H1 (cell line): ENCODE results near the gene MGAT4B. TPM values are rescaled to one million over a fixed set of nuclear protein-coding genes. Genes with fewer than 3 reads are reported as not detected.
A peak's percentile ranks its signal among the peaks of the same experiment; 100 is the strongest.

Source experiments
- CTCF ChIA-PET: fragments of 300-600 bp; sonication (Branson Sonifier 250); formaldehyde crosslinking; loops from one replicate; lab custom pipeline; 2021; ENCODE audit not compliant: partially characterized antibody; lab: Charles Lee
- POLR2A ChIA-PET: fragments of 300-600 bp; sonication (Branson Sonifier 250); formaldehyde crosslinking; loops from one replicate; lab custom pipeline; 2021; ENCODE audit warnings: inconsistent platforms; ENCODE audit not compliant: partially characterized antibody; lab: Charles Lee
- DNase-seq, 2 experiments: peaks; one replicate each; pipeline versions ENCODE4 v3.0.0 to v3.0.0-alpha.2; 2010 to 2022; ENCODE audit warnings: low spot score in 2 of 2, low read depth in 1 of 2, mixed read lengths in 1 of 2
- FAIRE-seq: peaks from 2 replicates; lab custom pipeline; 2011; peaks lifted over from hg19 to GRCh38; lab: Jason Lieb, UNC
- H2AFZ ChIP-seq: 2 replicates; pipeline ENCODE4 v1.8.1; 2012; ENCODE audit warnings: low read length, inconsistent platforms
- H2AK5ac ChIP-seq: 2 replicates; pipeline ENCODE4 v1.6.1; 2013; ENCODE audit warnings: low read depth, low read length
- H2BK120ac ChIP-seq: replicated peaks from 2 replicates; pipeline ENCODE3; 2013; ENCODE audit warnings: low read depth, low read length, inconsistent platforms
- H2BK12ac ChIP-seq: 2 replicates; pipeline ENCODE4 v1.6.1; 2013; ENCODE audit warnings: low read depth, low read length
- H2BK15ac ChIP-seq: 2 replicates; pipeline ENCODE4 v1.6.1; 2013; ENCODE audit warnings: low read length
- H2BK20ac ChIP-seq: 2 replicates; pipeline ENCODE4 v1.6.1; 2013; ENCODE audit warnings: low read length
- H2BK5ac ChIP-seq: 2 replicates; pipeline ENCODE4 v1.6.1; 2013; ENCODE audit warnings: low read depth, low read length
- H3K14ac ChIP-seq: 2 replicates; pipeline ENCODE4 v1.6.1; 2013; ENCODE audit warnings: inconsistent platforms; ENCODE audit not compliant: insufficient read length
- H3K18ac ChIP-seq: 2 replicates; pipeline ENCODE4 v1.6.1; 2013; ENCODE audit warnings: low read length; ENCODE audit errors: extremely low read depth
- H3K23ac ChIP-seq: 2 replicates; pipeline ENCODE4 v1.6.1; 2013; ENCODE audit warnings: inconsistent platforms; ENCODE audit not compliant: insufficient read length
- H3K23me2 ChIP-seq: 2 replicates; pipeline ENCODE4 v1.6.1; 2013; ENCODE audit warnings: low read depth, low read length
- H3K27ac ChIP-seq: 2 replicates; pipeline ENCODE4 v1.6.1; 2011; ENCODE audit warnings: low read depth, low read length, inconsistent platforms
- H3K27me3 ChIP-seq, 4 experiments: replicated peaks in 1 of 4; 1 replicate in 1 of 4; 2 replicates in 3 of 4; pipeline versions ENCODE4 v1.6.1 to v1.8.1; 2011 to 2013; ENCODE audit warnings: low read length in 3 of 4, mild to moderate bottlenecking in 3 of 4, inconsistent platforms in 2 of 4, mixed read lengths in 2 of 4, moderate library complexity in 1 of 4; ENCODE audit not compliant: control insufficient read depth in 3 of 4, insufficient read depth in 3 of 4; ENCODE audit errors: extremely low read depth in 1 of 4
- H3K36me3 ChIP-seq, 4 experiments: 2 replicates each; pipeline versions ENCODE4 v1.6.1 to v1.8.1; 2011 to 2013; ENCODE audit warnings: mild to moderate bottlenecking in 4 of 4, low read length in 3 of 4, moderate library complexity in 2 of 4, control low read depth in 1 of 4, inconsistent platforms in 1 of 4; ENCODE audit not compliant: insufficient read depth in 4 of 4, control insufficient read depth in 2 of 4
- H3K4ac ChIP-seq: replicated peaks from 2 replicates; pipeline ENCODE3; 2013; ENCODE audit warnings: low read length, low read depth, mixed read lengths, inconsistent platforms; ENCODE audit not compliant: insufficient read length
- H3K4me1 ChIP-seq, 4 experiments: replicated peaks in 1 of 4; 1 replicate in 1 of 4; 2 replicates in 3 of 4; pipeline versions ENCODE4 v1.6.1 to v1.8.1; 2011 to 2013; ENCODE audit warnings: low read length in 3 of 4, inconsistent platforms in 2 of 4, mixed read lengths in 1 of 4; ENCODE audit not compliant: insufficient read depth in 4 of 4, control insufficient read depth in 3 of 4
- H3K4me2 ChIP-seq, 2 experiments: 2 replicates each; pipeline versions ENCODE4 v1.6.1 to v1.8.1; 2011 to 2013; ENCODE audit warnings: low read depth in 2 of 2, low read length in 2 of 2, control low read depth in 1 of 2, inconsistent platforms in 1 of 2, mild to moderate bottlenecking in 1 of 2; ENCODE audit not compliant: insufficient read depth in 1 of 2
- H3K4me3 ChIP-seq, 4 experiments: fragments of 200-600, 300-600 bp in 1 of 4; sonication (generic), shearing (Covaris generic), sonication (Bioruptor Twin) in 1 of 4; 2 replicates each; pipeline versions ENCODE4 v1.5.1 to v1.8.1; 2011 to 2016; ENCODE audit warnings: low read length in 4 of 4, low read depth in 3 of 4, control low read depth in 2 of 4, inconsistent platforms in 2 of 4, mild to moderate bottlenecking in 2 of 4, mixed read lengths in 1 of 4, moderate library complexity in 1 of 4; ENCODE audit not compliant: insufficient read depth in 2 of 4; ENCODE audit errors: extremely low read depth in 1 of 4
- H3K56ac ChIP-seq: replicated peaks from 2 replicates; pipeline ENCODE3; 2013; ENCODE audit warnings: low read depth, mild to moderate bottlenecking, mixed read lengths, low read length, inconsistent platforms; ENCODE audit not compliant: insufficient read length
- H3K79me1 ChIP-seq: 2 replicates; pipeline ENCODE4 v1.6.1; 2013; ENCODE audit warnings: low read depth, low read length, control low read depth
- H3K79me2 ChIP-seq, 2 experiments: 2 replicates each; pipeline versions ENCODE4 v1.6.1 to v1.8.1; 2012 to 2013; ENCODE audit warnings: low read length in 2 of 2, mild to moderate bottlenecking in 2 of 2, inconsistent platforms in 1 of 2; ENCODE audit not compliant: insufficient read depth in 2 of 2, control insufficient read depth in 1 of 2
- H3K9ac ChIP-seq, 4 experiments: replicated peaks in 1 of 4; 1 replicate in 1 of 4; 2 replicates in 3 of 4; pipeline versions ENCODE4 v1.6.1 to v1.8.1; 2011 to 2013; ENCODE audit warnings: low read depth in 3 of 4, low read length in 3 of 4, control low read depth in 2 of 4, mild to moderate bottlenecking in 2 of 4, moderate library complexity in 2 of 4, inconsistent platforms in 1 of 4; ENCODE audit errors: extremely low read depth in 1 of 4
- H3K9me3 ChIP-seq, 2 experiments: 2 replicates each; pipeline versions ENCODE4 v1.6.1 to v1.8.1; 2012 to 2013; ENCODE audit warnings: mild to moderate bottlenecking in 2 of 2, moderate library complexity in 2 of 2, control low read depth in 1 of 2, inconsistent platforms in 1 of 2, low read depth in 1 of 2, low read length in 1 of 2, mixed read lengths in 1 of 2; ENCODE audit not compliant: insufficient read depth in 2 of 2
- H4K20me1 ChIP-seq, 2 experiments: replicated peaks in 1 of 2; 2 replicates each; pipeline versions ENCODE3 to v1.8.1; 2011 to 2013; ENCODE audit warnings: inconsistent platforms in 2 of 2, low read length in 2 of 2, mild to moderate bottlenecking in 1 of 2; ENCODE audit not compliant: insufficient read depth in 2 of 2, control insufficient read depth in 1 of 2
- H4K5ac ChIP-seq: 2 replicates; pipeline ENCODE4 v1.6.1; 2013; ENCODE audit warnings: low read length, low read depth, mixed read lengths, inconsistent platforms; ENCODE audit not compliant: insufficient read length
- H4K8ac ChIP-seq: 2 replicates; pipeline ENCODE4 v1.8.0; 2013; ENCODE audit warnings: mild to moderate bottlenecking, moderate library complexity, low read length, inconsistent platforms; ENCODE audit not compliant: insufficient read depth; ENCODE audit errors: extremely low read depth
- H4K91ac ChIP-seq: replicated peaks from 2 replicates; pipeline ENCODE3; 2013; ENCODE audit warnings: low read length, mixed read lengths, inconsistent platforms; ENCODE audit not compliant: insufficient read length
- BACH1 ChIP-seq: IDR thresholded peaks from 2 replicates; pipeline ENCODE4 v1.6.1; 2012; ENCODE audit warnings: low read length, improper control_type of control experiment
- CTCF ChIP-seq, 3 experiments: IDR thresholded peaks; 1 replicate in 2 of 3; 2 replicates in 1 of 3; pipeline versions ENCODE4 v1.5.1 to v1.6.1; 2011; ENCODE audit warnings: low read length in 3 of 3, mild to moderate bottlenecking in 3 of 3, inconsistent platforms in 2 of 3, low read depth in 1 of 3, moderate library complexity in 1 of 3; ENCODE audit not compliant: insufficient read depth in 1 of 3; ENCODE audit errors: control extremely low read depth in 1 of 3
- EGR1 ChIP-seq: IDR thresholded peaks from 2 replicates; pipeline ENCODE4 v1.6.1; 2011; ENCODE audit warnings: low read depth, low read length, borderline replicate concordance
- KDM4A ChIP-seq: IDR thresholded peaks from one replicate; pipeline ENCODE4 v1.7.1; 2012; ENCODE audit warnings: low read depth, mild to moderate bottlenecking, moderate library complexity, low read length, inconsistent platforms; ENCODE audit not compliant: severe bottlenecking
- NANOG ChIP-seq: IDR thresholded peaks from 2 replicates; pipeline ENCODE4 v1.6.1; 2011; ENCODE audit warnings: low read length, low read depth, mild to moderate bottlenecking, inconsistent platforms; ENCODE audit not compliant: insufficient read depth, poor library complexity, severe bottlenecking
- RAD21 ChIP-seq, 2 experiments: IDR thresholded peaks in 1 of 2; conservative IDR thresholded peaks in 1 of 2; 2 replicates each; pipeline ENCODE4 v1.6.1; 2011; ENCODE audit warnings: low read depth in 2 of 2, low read length in 2 of 2, improper control_type of control experiment in 1 of 2, inconsistent platforms in 1 of 2, mild to moderate bottlenecking in 1 of 2, moderate library complexity in 1 of 2
- RNF2 ChIP-seq: fragments of 200-900, 300-1000 bp; sonication (generic); IDR thresholded peaks from 2 replicates; pipeline ENCODE4 v1.7.1; 2016; ENCODE audit warnings: borderline replicate concordance, low read depth, mild to moderate bottlenecking, antibody characterized with exemption, low read length; ENCODE audit not compliant: poor library complexity, severe bottlenecking; ENCODE audit errors: missing control alignments
- WGBS, 2 experiments: shearing (Covaris generic) in 1 of 2; methylation state at CpG; one replicate each; pipeline versions ENCODE4 v1.1.6 to v1.1.7; 2013 to 2015; ENCODE audit warnings: low lambda C conversion rate in 2 of 2, mixed read lengths in 2 of 2, inconsistent platforms in 1 of 2, low coverage in 1 of 2, missing lambda C conversion rate in 1 of 2; ENCODE audit not compliant: insufficient replicate concordance in 2 of 2, insufficient coverage in 1 of 2, insufficient read length in 1 of 2; ENCODE audit errors: extremely low coverage in 1 of 2, missing lambda C conversion rate in 1 of 2; 5-methylcytosine and 5-hydroxymethylcytosine counted together
- polyA plus RNA-seq, 7 experiments: library from polyadenylated mRNA; depleted of rRNA in 3 of 7; stranded (reverse) in 5 of 7; unstranded in 2 of 7; fragments of >200 nt in 5 of 7; fragments of 200-250 nt in 2 of 7; gene quantifications; 1 replicate in 5 of 7; 2 replicates in 1 of 7; 4 replicates in 1 of 7; pipeline versions ENCODE4 v1.2.1 to v1.2.3, GENCODE V29; 2011 to 2013; ENCODE audit warnings: missing spikeins in 2 of 7, mixed read lengths in 2 of 7
- total RNA-seq: library from RNA; stranded (reverse); fragmentation: NEBNext Ultra II Directional; extraction: Animal tissue kit (Norgen Biotek cat#: 25700); gene quantifications from 2 replicates; pipeline ENCODE4 v1.2.1, GENCODE V29; 2021

The MGAT4B gene
- total and polyA plus RNA-seq, 2 of the 8 experiments (the other 6 are each of a cell fraction or from before 2014, with no cell fraction given), result 116 to 128 TPM

DNA sequence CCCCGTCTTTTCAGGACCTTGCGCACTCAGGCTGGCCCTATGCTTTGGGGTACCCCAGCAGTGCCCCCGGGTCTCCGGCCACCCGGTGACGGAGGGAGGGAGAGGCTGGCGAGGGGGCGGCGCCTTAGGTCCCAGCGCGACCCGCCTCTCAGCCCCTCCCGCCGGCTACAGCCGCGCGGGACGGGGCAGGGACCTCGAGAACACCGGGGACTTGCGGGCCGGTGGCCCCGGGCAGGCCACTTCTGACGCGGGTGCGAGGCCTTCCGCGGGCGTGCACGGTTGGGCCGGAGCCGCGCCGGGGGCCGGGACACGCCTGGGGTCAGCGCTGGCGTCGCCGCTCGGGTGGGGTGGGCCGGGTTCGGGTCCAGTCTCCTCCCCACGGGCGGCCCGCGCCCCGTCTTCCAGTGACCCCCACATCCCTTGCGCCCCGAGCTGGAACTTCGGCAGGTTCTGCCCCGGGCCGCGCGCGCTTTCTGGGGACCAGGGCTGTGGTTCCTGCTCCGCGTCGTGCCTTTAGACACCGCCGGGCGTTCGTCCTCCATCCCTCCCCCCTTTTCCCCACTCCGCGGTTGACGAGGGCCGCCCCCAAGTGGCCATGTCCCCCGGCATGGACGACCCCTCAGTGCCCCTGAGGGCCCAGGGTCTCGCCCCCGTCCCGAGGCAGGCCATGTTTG, 10.3 kb upstream of the MGAT4B start:
- peaks cover 0 to 33% (median 29%) of the 10 kb centered on the region in 4 experiments; a peak in 6 of 7 replicates for H3K4me1 ChIP-seq
- H4K5ac ChIP-seq, result no peak overlapping the region
- peaks cover 0 to 3% of the 10 kb centered on the region in 2 experiments for H4K20me1 ChIP-seq
- no peak overlapping the region for H3K56ac ChIP-seq
- H3K27ac ChIP-seq, result no peak overlapping the region
- ChIA-PET POLR2A (interaction anchor here (1.1 to 12.6 kb wide), 8 partner anchors 10 to 253 kb away, joined by 3 to 207 read pairs (median 4); partner anchors contain the start of genes HNRNPH1, LTC4S and MGAT4B), CTCF (interaction anchor here (1.4 to 3.3 kb wide), 2 partner anchors 15 to 54 kb away, joined by 6 to 11 read pairs; no protein-coding TSS in a partner anchor)
- no peak overlapping the region for H2BK5ac ChIP-seq
- peaks cover 0 to 5% (median 0%) of the 10 kb centered on the region in 4 experiments; a peak in 1 of 8 replicates for H3K36me3 ChIP-seq
- WGBS, 2 experiments, result 4% methylated on average over 43 of the region's 72 CpGs; no CpG with 5 or more reads in 1 of the 2 experiments
- no peak overlapping the region for H3K14ac ChIP-seq
- no peaks in the 10 kb centered on the region for H3K79me1 ChIP-seq
- H3K4me2 ChIP-seq, result peak overlapping the region; percentile 54 to 71
- no peak overlapping the region for H3K23ac ChIP-seq
- H3K4me3 ChIP-seq, result peak overlapping the region; percentile 32 to 62 (median 40)
- no peak overlapping the region for H3K4ac ChIP-seq
- H4K8ac ChIP-seq, result no peak overlapping the region; the same call in 1 of the 2 replicates
- no peak overlapping the region; a peak in 2 of 7 replicates for H3K9ac ChIP-seq
- peaks cover 0 to 8% of the 10 kb centered on the region in 2 experiments; a peak in 2 of 4 replicates for H3K79me2 ChIP-seq
- no peak overlapping the region for H2BK120ac ChIP-seq
- FAIRE-seq, result no peak
- H3K23me2 ChIP-seq, result peaks cover 15% of the 10 kb centered on the region; the same call in 1 of the 2 replicates
- no peak overlapping the region for H2BK15ac ChIP-seq
- H2AK5ac ChIP-seq, result no peak overlapping the region
- peak overlapping the region; percentile 7; the same call in 1 of the 2 replicates for H3K18ac ChIP-seq
- no peak overlapping the region for H2BK12ac ChIP-seq
- DNase-seq, result peak in 1 of 2 experiments; percentile 77
- no peaks in the 10 kb centered on the region for H3K9me3 ChIP-seq
- H4K91ac ChIP-seq, result peak overlapping the region; percentile 32
- H2AFZ ChIP-seq, result no peak overlapping the region
- H3K27me3 ChIP-seq, result peaks cover 0 to 5% (median 2%) of the 10 kb centered on the region in 4 experiments; a peak in 2 of 7 replicates
- H2BK20ac ChIP-seq, result no peak overlapping the region
- no peak for TF ChIP-seq RNF2
- TF ChIP-seq NANOG, result no peak
- 0 out of 4 replicates have a peak, but pooled peaks of 1 of the 3 experiments have one; percentile 8 for TF ChIP-seq CTCF (IDR thresholded peaks at IDR 0.05; ENCODE audit: control extremely low read depth in 1 of 3, insufficient read depth in 1 of 3, low read depth in 1 of 3, low read length in 3 of 3)
- TF ChIP-seq RAD21 (IDR thresholded peaks at IDR 0.05 in 1 of 2, conservative IDR thresholded peaks at IDR 0.05 in 1 of 2; ENCODE audit: low read depth in 2 of 2, low read length in 2 of 2), result peak in 1 of 2 experiments; percentile 20; a peak in 1 of 4 replicates
- 0 out of 2 replicates have a peak, but pooled peaks have one; percentile 30 for TF ChIP-seq BACH1
- TF ChIP-seq EGR1, result no peak
- peak; percentile 67 for TF ChIP-seq KDM4A
